Measurements from ENCODE around the gene ATG4B.
"Not testable (repeated sequence)": the region's sequence is repeated elsewhere in the genome, so short reads cannot be mapped to it uniquely, and the experiment has no call there.

ATG4B gene

DNA sequence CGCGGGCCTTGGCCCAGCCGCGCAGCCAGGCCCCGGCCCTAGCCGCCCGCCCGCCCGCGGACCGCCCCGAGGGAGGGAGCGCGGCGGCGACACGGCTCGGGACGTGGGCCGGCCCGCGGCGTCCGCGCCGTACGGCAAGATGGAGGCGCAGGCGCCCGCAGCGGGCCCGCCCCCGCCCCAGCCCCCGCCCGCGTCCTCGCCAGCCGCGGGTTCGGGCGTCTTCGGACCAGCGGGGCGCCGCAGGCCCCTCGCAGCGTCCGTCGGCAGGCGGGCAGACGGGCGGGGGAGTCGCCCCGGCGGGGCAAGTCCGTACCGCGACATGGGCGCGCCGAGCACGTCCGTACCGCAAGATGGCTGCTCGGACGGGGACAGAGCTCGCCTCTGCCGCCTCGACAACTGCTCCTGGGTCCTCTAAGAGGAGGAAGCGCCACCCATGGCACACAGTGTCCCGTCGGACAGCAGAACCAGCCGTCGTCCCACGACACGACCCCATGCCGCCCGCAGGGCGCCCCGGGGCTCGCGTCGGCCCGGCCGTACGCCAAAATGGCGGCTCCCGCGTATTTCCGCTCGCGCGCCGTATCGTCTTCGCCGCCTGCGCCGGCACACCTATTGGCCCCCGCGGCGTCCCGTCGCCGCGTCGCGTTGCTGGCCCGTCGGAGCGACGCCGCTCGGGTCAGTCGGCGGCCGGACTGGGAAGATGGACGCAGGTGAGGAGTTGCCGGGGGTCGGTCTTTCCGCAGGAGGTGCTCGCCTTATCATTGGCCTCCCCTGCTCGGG is at the start of gene ATG4B, which contains the start of gene THAP4:
Gene ATG4B (plus strand): TSS at position 676 of the 777 bp plus-strand sequence. CDS start 22 bp downstream, at position 698.
Gene THAP4 (minus strand): TSS at position 141 of the 777 bp plus-strand sequence. CDS start 141 bp downstream, outside the sequence.
- DNase-seq: peak; percentile 64 to 79

DNA sequence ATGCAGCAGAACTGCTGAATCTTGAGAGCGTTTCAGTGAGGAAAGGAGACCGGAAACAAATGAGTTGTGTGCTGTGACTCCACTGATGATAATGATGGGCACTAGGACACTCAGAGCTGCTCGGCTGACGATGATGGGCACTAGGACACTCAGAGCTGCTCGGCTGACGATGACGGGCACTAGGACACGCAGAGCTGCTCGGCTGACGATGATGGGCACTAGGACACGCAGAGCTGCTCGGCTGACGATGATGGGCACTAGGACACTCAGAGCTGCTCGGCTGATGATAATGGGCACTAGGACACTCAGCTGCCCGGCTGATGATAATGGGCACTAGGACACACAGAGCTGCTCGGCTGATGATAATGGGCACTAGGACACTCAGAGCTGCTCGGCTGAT is 47.6 kb upstream of the ATG4B start:
- not testable (repeated sequence) for DNase-seq

DNA sequence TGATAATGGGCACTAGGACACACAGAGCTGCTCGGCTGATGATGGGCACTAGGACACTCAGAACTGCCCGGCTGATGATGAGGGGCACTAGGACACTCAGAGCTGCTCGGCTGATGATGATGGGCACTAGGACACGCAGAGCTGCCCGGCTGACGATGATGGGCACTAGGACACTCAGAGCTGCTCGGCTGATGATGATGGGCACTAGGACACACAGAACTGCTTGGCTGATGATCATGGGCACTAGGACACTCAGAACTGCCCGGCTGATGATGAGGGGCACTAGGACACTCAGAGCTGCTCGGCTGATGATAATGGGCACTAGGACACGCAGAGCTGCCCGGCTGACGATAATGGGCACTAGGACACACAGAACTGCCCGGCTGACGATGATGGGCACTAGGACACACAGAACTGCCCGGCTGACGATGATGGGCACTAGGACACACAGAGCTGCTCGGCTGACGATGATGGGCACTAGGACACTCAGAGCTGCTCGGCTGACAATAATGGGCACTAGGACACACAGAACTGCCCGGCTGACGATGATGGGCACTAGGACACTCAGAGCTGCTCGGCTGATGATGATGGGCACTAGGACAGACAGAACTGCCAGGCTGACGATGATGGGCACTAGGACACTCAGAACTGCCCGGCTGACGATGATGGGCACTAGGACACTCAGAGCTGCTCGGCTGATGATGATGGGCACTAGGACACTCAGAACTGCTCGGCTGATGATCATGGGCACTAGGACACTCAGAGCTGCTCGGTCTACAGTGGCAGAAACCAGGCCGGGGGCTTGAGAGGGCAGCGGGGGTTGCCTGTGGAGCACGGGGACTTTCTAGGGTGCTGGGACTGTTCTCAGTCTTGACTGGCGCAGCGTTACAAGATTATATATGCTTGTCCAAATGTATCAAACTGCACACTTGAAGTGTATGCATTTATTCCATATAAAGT is 46.7 kb upstream of the ATG4B start:
- not testable (repeated sequence) for DNase-seq

DNA sequence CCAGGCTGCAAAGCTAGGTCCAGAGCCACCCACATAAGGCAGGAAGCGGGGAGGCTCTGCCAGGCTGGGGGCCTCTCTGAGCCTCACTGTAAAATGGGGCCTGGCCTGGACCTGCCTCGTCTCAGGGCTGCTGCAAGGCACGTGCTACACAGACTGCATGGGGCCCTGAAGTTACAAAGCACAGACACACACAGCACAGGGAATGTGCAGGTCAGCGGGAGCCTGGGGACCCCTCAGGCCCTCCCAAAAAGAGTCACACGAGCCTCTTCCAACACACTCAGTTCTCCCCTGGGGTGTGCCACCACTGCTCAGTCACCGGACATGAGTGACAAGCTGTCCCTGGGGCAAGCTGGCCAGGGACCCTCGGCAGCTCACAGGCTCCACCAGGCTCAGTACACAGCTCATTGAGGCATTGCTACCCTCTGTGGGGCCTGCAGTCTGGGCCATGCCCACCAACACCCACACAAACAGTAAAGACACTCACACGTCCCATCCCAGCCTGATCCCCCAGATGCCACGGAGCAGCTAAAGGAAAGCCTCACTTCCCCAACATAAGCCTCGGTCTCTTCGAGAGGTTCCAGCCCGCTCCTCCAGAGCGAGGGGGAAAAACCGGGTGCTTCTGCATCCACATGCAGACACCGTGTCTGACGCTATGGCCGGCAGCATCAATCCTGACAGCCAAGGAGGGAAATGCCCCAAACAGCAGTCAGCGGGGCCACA is 45.2 kb upstream of the ATG4B start:
- no peak for DNase-seq

DNA sequence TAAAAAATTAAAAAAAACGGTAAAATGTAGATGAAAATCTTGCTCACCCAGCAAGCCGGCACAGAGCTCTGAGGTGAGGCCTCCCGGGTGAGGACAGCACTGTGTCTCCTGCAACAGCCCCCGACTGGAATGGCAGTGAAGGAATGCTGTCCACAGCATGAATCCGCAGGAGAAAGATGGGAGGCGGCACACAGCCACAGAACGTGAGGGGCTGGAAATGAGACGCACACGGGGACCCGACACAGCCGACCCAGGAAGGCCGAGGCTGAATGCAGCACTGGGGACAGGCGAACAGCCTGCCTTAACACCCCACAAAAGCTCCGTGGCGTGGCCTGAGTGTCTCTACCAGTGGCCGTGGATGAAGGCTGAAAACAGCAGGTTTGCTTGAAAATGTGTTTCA is 44.2 kb upstream of the ATG4B start:
- no peak for DNase-seq

DNA sequence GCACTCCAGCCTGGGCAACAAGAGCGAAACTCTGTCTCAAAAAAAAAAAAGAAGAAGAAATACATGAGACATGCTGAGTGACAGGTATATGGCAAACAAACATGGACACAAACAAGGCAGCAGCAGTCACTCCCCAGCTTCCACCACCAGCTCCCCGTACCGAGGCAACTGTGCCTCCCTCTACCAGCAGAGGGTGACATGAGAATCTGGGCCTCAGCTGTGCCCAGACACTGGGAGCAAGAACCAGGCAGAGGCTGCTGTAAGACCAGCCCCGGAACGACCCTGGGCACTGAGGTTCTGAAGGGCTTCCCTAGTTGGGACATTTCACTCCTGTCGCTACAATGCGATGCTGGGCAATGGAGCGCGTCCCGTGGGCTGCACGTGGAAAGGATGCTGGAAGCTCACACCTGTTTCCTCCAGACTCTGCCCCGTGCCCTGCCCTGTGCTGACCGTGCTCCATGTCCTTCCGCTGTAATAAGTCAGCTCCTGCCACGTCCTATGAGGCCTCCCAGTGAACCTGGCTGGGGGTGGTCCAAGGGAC is 41.8 kb upstream of the ATG4B start:
- DNase-seq: no peak

DNA sequence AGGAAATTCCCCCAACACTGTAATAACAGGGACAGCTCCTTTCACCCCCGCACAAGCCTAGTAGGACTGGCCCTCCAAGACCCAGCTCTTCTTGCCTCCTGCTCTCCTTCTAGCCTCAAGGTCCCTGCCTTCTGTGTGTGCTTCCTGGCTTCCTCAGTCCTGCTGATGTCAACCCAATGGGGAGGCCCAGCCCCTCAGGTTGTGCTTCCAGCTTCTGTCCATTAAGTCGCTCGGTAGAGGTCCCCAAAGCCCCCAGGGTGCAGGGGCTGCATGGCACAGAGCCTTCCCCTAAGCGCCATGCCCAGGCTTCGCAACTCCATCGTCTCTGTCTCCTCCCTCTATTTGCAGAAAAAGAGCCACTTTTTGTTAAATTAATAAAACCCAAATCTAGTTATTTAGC is 39.9 kb upstream of the ATG4B start:
- no peak for DNase-seq

DNA sequence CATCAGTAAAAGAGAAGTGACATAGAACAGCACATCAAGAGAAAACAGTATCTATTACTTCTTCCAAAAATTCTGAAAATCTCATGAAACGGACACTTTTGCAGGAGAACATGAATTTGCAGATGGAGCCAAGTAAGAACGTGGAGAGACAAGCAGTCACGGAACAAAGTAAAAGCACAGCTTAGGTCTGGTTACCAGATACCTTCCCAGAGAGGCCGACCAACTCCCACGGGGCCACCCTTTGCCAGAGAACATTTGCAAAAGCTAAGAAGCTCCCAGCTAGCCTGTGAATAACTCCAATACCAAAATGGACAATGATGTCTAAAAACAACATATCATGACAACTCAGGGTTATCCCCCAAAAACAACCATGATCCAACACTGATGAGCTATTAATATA is 39.4 kb upstream of the ATG4B start:
- no peak for DNase-seq

DNA sequence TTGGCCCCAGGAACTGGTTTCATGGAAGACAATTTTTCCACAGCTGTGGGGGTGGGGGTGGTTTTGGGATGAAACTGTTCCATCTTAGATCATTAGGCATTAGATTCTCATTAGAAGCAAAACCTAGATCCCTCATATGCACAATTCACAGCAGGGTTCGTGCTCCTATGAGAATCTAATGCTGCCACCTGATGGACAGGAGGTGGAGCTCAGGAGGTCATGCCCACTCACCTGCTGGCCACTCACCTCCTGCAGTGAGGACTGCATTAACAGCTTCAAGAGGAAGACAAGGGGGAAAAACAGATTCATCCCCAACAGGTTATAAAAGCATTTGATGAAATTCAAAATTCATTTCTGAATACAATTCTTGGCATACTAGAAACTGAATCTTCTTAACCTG is 39.0 kb upstream of the ATG4B start:
- peak; percentile 14 to 32 for DNase-seq

DNA sequence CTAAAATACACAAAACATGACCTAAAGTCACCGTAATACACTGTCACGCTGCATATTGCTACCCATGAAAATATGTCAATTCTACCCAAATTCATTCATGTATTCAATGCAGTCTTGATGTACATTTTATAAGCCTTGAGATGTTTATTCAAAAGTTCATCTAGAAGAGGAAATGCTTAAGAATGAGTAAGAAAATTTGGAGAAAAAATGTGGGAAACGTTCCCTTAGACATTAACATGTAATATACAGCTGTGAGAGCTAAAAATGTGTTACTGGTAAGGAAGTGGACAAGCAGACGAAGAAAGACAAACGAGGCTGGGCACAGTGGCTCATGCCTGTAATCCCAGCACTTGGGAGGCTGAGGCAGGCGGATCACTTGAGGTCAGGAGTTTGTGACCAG is 37.9 kb upstream of the ATG4B start:
- DNase-seq: no peak

DNA sequence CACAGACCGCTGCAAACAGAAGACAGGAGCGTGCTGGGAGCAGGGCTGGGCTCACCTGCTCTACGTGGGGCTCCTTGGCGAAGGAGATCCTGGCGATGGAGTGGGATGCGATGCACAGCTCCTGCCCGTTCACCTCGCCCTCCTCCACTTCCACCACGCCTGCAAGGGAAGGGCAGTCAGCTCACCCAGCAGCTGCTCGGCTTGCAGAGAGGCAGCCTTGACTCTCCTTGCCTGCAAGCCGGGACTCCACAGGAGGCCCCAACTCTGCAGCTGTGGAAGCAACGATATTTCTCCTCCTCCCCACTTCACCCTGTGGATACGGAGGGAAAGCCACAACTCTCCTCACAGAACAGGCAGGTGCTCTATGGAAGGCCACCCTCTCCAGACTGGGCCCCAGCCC is 35.7 kb upstream of the ATG4B start:
- DNase-seq: no peak

DNA sequence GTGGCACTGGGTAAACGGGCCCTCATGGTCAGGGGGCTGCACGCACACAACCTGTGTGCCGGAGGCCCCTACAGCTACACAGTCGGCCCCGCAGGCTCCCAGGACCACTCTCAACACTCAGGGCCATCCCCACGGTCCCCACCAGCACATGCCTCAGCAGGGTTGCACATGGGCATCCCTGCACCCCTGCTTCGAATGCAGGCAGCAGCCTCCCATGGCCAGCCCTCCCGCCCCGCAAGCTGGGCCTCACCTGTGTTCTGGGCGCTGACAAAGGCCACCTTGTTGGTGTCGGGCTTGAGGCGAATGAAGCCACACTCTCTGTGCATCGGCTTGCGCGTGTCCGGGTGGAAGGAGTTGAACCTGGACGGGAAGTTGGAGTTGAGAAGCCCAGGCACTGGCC is 34.8 kb upstream of the ATG4B start:
- no peak for DNase-seq

DNA sequence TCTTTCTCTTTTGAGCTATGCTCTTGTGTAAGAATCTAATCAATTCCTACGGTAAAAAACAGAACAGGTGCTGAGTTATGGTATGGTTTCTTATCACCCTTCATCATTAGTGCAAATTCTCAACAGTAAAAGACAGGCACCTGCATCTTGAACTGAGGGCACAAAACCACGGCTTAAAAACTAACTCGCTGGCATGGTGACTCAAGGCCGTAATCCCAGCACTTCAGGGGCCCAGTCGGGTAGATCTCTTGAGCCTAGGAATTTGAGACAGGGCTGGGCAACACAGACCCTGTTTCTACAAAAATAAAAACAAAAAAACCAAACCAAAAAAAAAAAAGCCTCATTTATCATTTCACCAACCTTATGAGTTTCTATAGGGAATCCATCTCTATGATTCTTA is 33.8 kb upstream of the ATG4B start:
- no peak for DNase-seq

DNA sequence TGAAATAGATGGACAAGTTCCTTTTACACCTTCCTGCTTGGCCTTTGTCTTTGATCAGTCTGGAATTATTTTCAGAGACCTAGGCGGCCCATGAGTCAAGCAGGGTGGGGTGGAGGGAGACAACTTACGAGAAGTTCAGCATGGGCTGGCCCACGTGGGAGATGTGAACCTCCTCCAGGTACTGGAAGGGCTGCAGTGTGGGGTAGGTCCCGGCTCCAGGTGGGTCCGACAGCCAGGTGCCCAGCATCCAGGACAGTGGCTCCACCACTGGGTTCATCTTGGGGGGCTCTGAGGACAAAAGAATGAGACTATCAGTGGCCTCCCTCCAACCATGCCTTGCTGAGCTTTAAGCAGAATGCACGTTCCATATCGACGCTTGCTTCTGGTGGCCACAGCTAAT is 31.3 kb upstream of the ATG4B start:
- DNase-seq: no peak

DNA sequence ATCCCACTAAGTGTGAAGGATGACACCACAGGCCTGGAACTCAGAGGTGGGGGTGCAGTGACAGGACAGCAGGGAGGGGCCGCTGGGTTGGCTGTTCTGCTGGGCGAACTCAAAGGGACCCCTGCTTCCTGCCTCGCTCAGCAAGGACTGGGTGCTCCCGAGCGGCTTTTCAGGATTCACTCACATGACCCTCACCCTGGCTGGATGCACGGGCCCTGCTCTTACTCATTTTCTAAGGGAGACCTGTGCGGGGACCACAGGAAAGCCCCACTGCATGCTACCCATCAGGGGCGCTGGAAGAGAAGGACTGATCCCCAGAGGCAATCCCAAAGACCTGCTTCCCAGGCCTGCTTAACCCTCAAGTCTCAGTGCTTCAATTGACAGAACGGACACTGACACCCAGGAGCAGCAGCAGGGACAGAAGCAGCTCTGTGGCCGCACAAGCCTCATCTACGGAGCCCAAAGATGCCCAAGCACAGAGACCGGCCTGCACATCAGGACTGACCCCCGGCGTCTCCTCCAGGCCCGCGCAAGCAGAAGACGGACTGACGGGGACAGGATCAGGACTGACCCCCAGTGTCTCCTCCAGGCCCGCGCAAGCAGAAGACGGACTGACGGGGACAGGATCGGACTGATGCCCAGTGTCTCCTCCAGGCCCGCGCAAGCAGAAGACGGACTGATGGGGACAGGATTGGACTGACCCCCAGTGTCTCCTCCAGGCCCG is 30.2 kb upstream of the ATG4B start:
- DNase-seq: no peak

DNA sequence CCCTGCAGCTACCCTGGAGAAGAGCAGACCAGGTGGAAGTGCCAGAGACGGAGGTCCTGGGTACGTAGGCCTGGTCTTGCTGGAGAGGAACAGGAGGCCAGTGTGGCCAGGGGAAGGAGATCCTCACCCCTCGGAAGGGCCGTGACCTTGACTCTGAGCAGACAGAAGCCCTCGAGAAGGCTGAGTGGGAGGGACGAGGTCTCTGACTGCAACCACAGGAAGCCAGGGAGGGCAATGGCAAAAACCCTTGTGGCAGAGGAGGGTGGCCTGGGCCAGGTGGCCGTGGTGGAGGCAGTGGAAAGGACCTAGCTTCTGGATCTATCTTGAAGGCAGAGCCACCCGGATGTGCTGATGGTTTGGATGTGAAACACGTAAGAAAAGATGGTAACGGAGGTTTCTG is 28.6 kb upstream of the ATG4B start:
- no peak for DNase-seq

DNA sequence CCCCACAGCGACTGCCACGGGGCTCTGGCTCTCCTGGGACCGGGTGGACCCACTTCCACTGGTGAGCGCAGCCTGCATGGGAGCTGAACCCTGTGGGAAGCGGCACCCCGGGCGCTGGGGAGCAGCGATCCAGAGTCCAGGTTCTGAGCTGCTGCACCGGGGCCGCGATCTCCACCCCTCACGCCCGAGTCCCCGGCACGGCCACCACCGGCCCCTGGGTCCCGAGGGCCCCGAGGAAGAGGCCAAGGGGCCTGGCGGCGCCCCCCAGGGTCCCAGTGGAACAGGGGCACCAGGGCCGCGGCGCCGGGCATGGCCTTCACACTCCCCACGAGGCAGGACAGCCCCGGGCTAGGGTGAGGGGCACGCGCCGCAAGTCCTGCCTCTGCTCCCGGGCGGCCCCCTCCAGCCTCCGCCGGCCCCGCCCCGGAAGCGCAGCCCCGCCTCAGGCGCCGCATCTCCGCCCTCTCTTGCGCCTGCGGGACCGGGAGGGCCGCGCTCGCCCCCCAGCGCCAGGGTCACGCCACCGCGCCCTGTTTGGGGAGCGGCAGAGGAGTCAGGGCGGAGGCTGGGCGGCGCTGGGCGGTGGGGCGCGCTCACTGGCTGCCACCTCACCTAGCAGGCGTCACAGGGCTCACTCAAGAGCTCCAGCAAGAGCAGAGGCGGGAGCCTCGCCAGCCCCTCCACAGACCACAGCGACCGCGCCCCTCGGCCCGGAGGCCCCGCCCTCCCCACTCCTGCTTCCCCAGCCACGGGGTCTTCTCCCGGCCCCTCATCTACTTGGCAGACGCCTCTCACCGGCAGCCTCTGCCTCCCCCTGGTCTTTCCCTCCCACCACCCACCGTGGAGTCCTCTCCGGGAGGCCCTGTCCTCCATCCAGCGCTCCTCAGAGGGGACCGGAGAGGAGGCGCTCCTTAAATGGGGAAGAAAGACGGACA is 27.4 kb upstream of the ATG4B start:
- no peak for DNase-seq

DNA sequence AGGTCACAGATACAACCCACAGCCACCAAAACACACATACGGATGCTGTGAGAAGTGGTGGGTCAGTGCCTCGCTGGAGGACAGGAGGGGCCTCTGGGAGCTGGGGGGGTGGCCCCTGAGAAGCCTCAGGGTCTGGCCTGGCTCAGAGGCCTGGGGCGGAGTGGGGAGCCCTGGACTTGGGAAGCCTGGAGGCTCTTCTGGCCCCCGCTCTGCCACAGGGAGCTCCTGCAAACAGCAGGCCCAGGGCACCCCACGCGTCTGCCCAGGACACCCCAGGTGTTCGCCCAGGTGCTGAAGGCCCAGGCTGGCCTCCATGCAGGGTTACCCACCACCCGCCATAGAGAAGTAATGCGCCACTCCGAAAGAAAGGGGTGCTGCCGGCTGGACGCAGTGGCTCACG is 26.4 kb upstream of the ATG4B start:
- no peak for DNase-seq

DNA sequence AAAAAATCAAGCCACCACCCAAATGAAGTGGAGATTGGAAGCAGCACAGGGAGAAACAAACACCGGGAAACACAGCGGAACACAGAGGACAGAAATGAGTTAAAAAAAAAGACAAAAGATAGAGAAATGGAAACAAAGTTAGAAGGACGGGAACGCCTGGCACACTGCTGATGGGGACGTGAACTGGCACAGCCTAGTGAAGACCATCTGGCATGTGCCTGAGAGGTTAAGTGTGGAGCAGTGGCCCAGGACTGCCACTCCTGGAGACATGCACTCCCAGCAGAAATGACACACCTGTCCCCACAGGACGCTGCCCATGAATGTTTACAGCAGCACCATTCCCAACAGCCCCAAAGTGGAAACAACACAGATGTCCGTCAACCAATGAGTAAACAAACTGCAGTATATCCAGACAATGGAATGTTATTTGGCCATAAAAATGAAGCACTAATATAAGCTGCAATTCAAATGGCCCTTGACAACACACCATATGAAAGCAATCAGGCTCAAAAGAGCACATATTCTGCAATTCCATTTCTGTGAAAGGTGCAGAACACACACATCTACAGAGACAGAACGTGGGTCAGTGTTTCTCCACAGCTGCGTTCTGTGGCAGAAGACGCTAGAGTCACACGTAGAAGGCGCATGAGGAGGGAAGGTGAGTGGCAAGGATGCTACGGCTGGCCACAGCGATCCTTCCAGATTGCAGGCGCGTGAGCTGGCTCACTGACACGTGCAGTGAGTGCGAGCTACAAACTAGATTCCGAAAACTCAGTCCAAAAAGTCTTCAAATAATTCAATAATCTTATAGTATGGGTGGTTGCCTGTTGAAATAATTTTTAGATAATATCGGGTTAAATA is 25.1 kb upstream of the ATG4B start:
- DNase-seq: no peak

Measured in SHP77 (cell line).